ENCODE data around the gene SEC16B.

SEC16B gene

DNA sequence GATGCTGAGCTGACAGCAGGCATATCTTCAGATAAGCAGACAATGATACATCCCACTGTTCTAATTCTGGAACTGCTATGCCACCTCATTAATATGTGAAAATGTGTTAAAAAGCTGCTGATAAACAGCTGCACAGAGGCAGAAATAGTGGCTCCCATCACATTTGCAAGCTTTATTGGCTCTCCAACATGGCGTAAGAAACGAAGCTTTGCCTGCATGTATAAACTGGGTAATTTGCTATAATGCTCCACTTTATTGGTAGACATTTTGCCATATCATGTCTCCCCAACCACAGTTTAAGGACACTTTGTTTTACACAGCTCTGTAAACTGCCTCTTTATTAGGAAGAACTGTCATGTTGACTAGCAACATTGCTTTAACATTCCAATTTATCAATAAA, 49.8 kb downstream of the SEC16B start:
- no peak for TF ChIP-seq EZH2phosphoT487 (conservative IDR thresholded peaks at IDR 0.05; ENCODE audit: low read length)
- no peak for TF ChIP-seq CTCF (IDR thresholded peaks at IDR 0.05; ENCODE audit: insufficient read depth, low read length, poor library complexity, severe bottlenecking)
- no peak overlapping the region for H3K9ac ChIP-seq (ENCODE audit: low read length)
- H3K9me3 ChIP-seq (ENCODE audit: insufficient read depth, low read length) = no peaks in the 10 kb centered on the region

GRCh38 chr1:177915641-177916040, 54.2 kb downstream of the SEC16B start:
- Histone ChIP-seq H3K9me2 (replicated peaks; ENCODE audit: insufficient read depth, low read length) (no peaks in the 10 kb centered on the region), H3K9me3 (ENCODE audit: insufficient read depth, low read length) (no peaks in the 10 kb centered on the region), H3K79me2 (ENCODE audit: insufficient read depth, low read length) (no peaks in the 10 kb centered on the region), H3F3A (ENCODE audit: insufficient read depth) (no peaks in the 10 kb centered on the region), H3K4me2 (ENCODE audit: low read depth, low read length, poor library complexity, severe bottlenecking) (no peak overlapping the region), H3K27me3 (ENCODE audit: low read length) (no peaks in the 10 kb centered on the region), H3K9ac (ENCODE audit: low read length) (no peak overlapping the region), H3K36me3 (ENCODE audit: low read length) (no peaks in the 10 kb centered on the region), H2AFZ (ENCODE audit: low read depth, low read length, severe bottlenecking) (no peak overlapping the region), H3K4me3 (ENCODE audit: insufficient read depth, low read length, poor library complexity, severe bottlenecking) (no peak overlapping the region), H3K27ac (ENCODE audit: low read depth, low read length) (no peak overlapping the region), H4K20me1 (ENCODE audit: low read depth, low read length) (no peaks in the 10 kb centered on the region)
- TF ChIP-seq CTCF (IDR thresholded peaks at IDR 0.05; ENCODE audit: insufficient read depth, low read length, poor library complexity, severe bottlenecking) (no peak), EZH2phosphoT487 (conservative IDR thresholded peaks at IDR 0.05; ENCODE audit: low read length) (no peak)

More for the DNA sequence above, 49.8 kb downstream of the SEC16B start:
- Histone ChIP-seq H3K79me2 (ENCODE audit: insufficient read depth, low read length) (no peaks in the 10 kb centered on the region), H3K4me2 (ENCODE audit: low read depth, low read length, poor library complexity, severe bottlenecking) (no peak overlapping the region), H3K36me3 (ENCODE audit: low read length) (no peaks in the 10 kb centered on the region), H3K27me3 (ENCODE audit: low read length) (no peaks in the 10 kb centered on the region), H3K4me3 (ENCODE audit: insufficient read depth, low read length, poor library complexity, severe bottlenecking) (no peak overlapping the region), H4K20me1 (ENCODE audit: low read depth, low read length) (no peaks in the 10 kb centered on the region), H3K27ac (ENCODE audit: low read depth, low read length) (no peak overlapping the region), H2AFZ (ENCODE audit: low read depth, low read length, severe bottlenecking) (no peak overlapping the region), H3F3A (ENCODE audit: insufficient read depth) (no peaks in the 10 kb centered on the region), H3K9me2 (replicated peaks; ENCODE audit: insufficient read depth, low read length) (no peaks in the 10 kb centered on the region)

- Histone ChIP-seq H3K79me2 (ENCODE audit: insufficient read depth, low read length) (no peaks in the 10 kb centered on the region), H3K4me3 (ENCODE audit: insufficient read depth, low read length, poor library complexity, severe bottlenecking) (no peak overlapping the region), H3K9me3 (ENCODE audit: insufficient read depth, low read length) (no peaks in the 10 kb centered on the region), H3K27me3 (ENCODE audit: low read length) (no peaks in the 10 kb centered on the region), H4K20me1 (ENCODE audit: low read depth, low read length) (no peaks in the 10 kb centered on the region), H3K4me2 (ENCODE audit: low read depth, low read length, poor library complexity, severe bottlenecking) (no peak overlapping the region), H3K9ac (ENCODE audit: low read length) (no peak overlapping the region), H3K36me3 (ENCODE audit: low read length) (no peaks in the 10 kb centered on the region), H3K27ac (ENCODE audit: low read depth, low read length) (no peak overlapping the region), H2AFZ (ENCODE audit: low read depth, low read length, severe bottlenecking) (no peak overlapping the region), H3K9me2 (replicated peaks; ENCODE audit: insufficient read depth, low read length) (no peaks in the 10 kb centered on the region), H3F3A (ENCODE audit: insufficient read depth) (no peaks in the 10 kb centered on the region)
- TF ChIP-seq EZH2phosphoT487 (conservative IDR thresholded peaks at IDR 0.05; ENCODE audit: low read length) (no peak), CTCF (IDR thresholded peaks at IDR 0.05; ENCODE audit: insufficient read depth, low read length, poor library complexity, severe bottlenecking) (no peak)
These were observed 55.3 kb downstream of the SEC16B start for GRCh38 chr1:177914603-177915002.

Measured in SU-DHL-6 (cell line).